HFFc6 (cell line): ENCODE results near the gene THAP6. TPM values are rescaled to one million over a fixed set of nuclear protein-coding genes. Genes with fewer than 3 reads are reported as not detected.

Source experiments
- DNase-seq: peaks from one replicate; pipeline ENCODE4 v3.0.0-alpha.2; 2018
- H3K27ac Mint-ChIP-seq: 2 replicates; pipeline ENCODE4 v1.8.0; 2020; ENCODE audit warnings: mild to moderate bottlenecking, mixed read lengths
- H3K27me3 Mint-ChIP-seq: 2 replicates; pipeline ENCODE4 v1.8.0; 2021; ENCODE audit warnings: mild to moderate bottlenecking, moderate library complexity, mixed read lengths; ENCODE audit not compliant: insufficient read depth
- H3K36me3 Mint-ChIP-seq: 2 replicates; pipeline ENCODE4 v1.8.0; 2021; ENCODE audit warnings: low read depth, mixed read lengths
- H3K4me1 Mint-ChIP-seq: 2 replicates; pipeline ENCODE4 v1.8.0; 2020; ENCODE audit warnings: low read depth, mixed read lengths
- H3K4me3 Mint-ChIP-seq: 2 replicates; pipeline ENCODE4 v1.8.0; 2020; ENCODE audit warnings: mild to moderate bottlenecking, moderate library complexity, mixed read lengths
- H3K9me3 Mint-ChIP-seq: 2 replicates; pipeline ENCODE4 v1.8.0; 2020; ENCODE audit warnings: mild to moderate bottlenecking, mixed read lengths
- CTCF ChIP-seq: fragments of 200-600 bp; sonication (generic); IDR thresholded peaks from 2 replicates; pipeline ENCODE4 v1.5.0; 2021; ENCODE audit warnings: antibody characterized with exemption, mild to moderate bottlenecking
- total RNA-seq, 6 experiments: library from RNA; stranded (reverse); fragmentation: NEBNext Ultra II Directional; extraction: Animal tissue kit (Norgen Biotek cat#: 25700); gene quantifications; 2 replicates in 1 of 6; 3 replicates in 5 of 6; pipeline ENCODE4 v1.2.3, GENCODE V29; 2021

The THAP6 gene
- total RNA-seq, 6 experiments from 2014 or later = 14.2 to 20.6 (median 17.8) TPM

- Mint-ChIP-seq H3K27me3 (no peaks in the 10 kb centered on the region; the same call in 1 of the 2 replicates), H3K36me3 (peaks cover 6% of the 10 kb centered on the region; the same call in 1 of the 2 replicates), H3K27ac (no peak overlapping the region), H3K4me3 (no peak overlapping the region), H3K9me3 (no peaks in the 10 kb centered on the region), H3K4me1 (peaks cover 11% of the 10 kb centered on the region)
- DNase-seq = peak; percentile 10
- TF ChIP-seq CTCF = peak; percentile 66
These were observed 24.1 kb upstream of the THAP6 start for GRCh38 chr4:75490155-75490554.

- no peak for TF ChIP-seq CTCF
- Mint-ChIP-seq H3K4me3 (peak overlapping the region; percentile 39), H3K27me3 (no peaks in the 10 kb centered on the region; the same call in 1 of the 2 replicates), H3K36me3 (peaks cover 28% of the 10 kb centered on the region), H3K27ac (no peak overlapping the region; the same call in 1 of the 2 replicates), H3K4me1 (peaks cover 38% of the 10 kb centered on the region), H3K9me3 (peaks cover 15% of the 10 kb centered on the region)
- DNase-seq = peak; percentile 71
These were observed 19.7 kb upstream of the THAP6 start for GRCh38 chr4:75494563-75494962.

GRCh38 chr4:75495476-75495875 lies 18.8 kb upstream of the THAP6 start:
- no peak for DNase-seq
- Mint-ChIP-seq H3K27me3 (no peaks in the 10 kb centered on the region; the same call in 1 of the 2 replicates), H3K4me1 (peaks cover 38% of the 10 kb centered on the region), H3K36me3 (peaks cover 37% of the 10 kb centered on the region), H3K9me3 (peaks cover 15% of the 10 kb centered on the region), H3K27ac (no peak overlapping the region), H3K4me3 (no peak overlapping the region)
- no peak for TF ChIP-seq CTCF

GRCh38 chr4:75496406-75496805 lies 17.9 kb upstream of the THAP6 start:
- Mint-ChIP-seq H3K27me3 (no peaks in the 10 kb centered on the region; the same call in 1 of the 2 replicates), H3K36me3 (peaks cover 37% of the 10 kb centered on the region), H3K4me1 (peaks cover 38% of the 10 kb centered on the region), H3K27ac (peak overlapping the region; percentile 78), H3K4me3 (peak overlapping the region; percentile 71), H3K9me3 (peaks cover 15% of the 10 kb centered on the region)
- DNase-seq = no peak
- no peak for TF ChIP-seq CTCF

- Mint-ChIP-seq H3K27ac (peak overlapping the region; percentile 78), H3K4me3 (peak overlapping the region; percentile 71), H3K27me3 (no peaks in the 10 kb centered on the region), H3K36me3 (peaks cover 36% of the 10 kb centered on the region), H3K4me1 (peaks cover 38% of the 10 kb centered on the region), H3K9me3 (peaks cover 15% of the 10 kb centered on the region)
- peak; percentile 25 for DNase-seq
- no peak for TF ChIP-seq CTCF
These were observed 17.1 kb upstream of the THAP6 start for GRCh38 chr4:75497133-75497532.

GRCh38 chr4:75498041-75498440 lies 16.2 kb upstream of the THAP6 start:
- no peak overlapping the region for H3K4me3 Mint-ChIP-seq
- H3K27me3 Mint-ChIP-seq = no peaks in the 10 kb centered on the region
- peaks cover 41% of the 10 kb centered on the region for H3K36me3 Mint-ChIP-seq
- H3K27ac Mint-ChIP-seq = no peak overlapping the region
- H3K9me3 Mint-ChIP-seq = peaks cover 15% of the 10 kb centered on the region
- TF ChIP-seq CTCF = no peak
- DNase-seq = no peak
- H3K4me1 Mint-ChIP-seq = peaks cover 38% of the 10 kb centered on the region
